A549 (cell line): ENCODE results near the gene TMEFF2. TPM values are rescaled to one million over a fixed set of nuclear protein-coding genes. Genes with fewer than 3 reads are reported as not detected.

Source experiments
- ATAC-seq, 2 experiments: fragments of 200-7000 bp in 1 of 2; fragments of >200 bp in 1 of 2; cut with Nextera tagmentation in 1 of 2; cut with Tn5 transposase in 1 of 2; 3 replicates each; pipeline versions ENCODE4 v1.8.0 to v1.9.1; 2018 to 2020; ENCODE audit warnings: mild to moderate bottlenecking in 1 of 2, moderate library complexity in 1 of 2
- CTCF ChIA-PET: fragments of 300-600 bp; sonication (Branson Sonifier 250); formaldehyde crosslinking; extraction: SDS; loops from one replicate; lab custom pipeline; 2021; ENCODE audit warnings: antibody characterized with exemption, inconsistent platforms; lab: Yijun Ruan, JAX
- POLR2A ChIA-PET: fragments of 350-600 bp; formaldehyde crosslinking; extraction: SDS; loops from one replicate; lab custom pipeline; 2021; ENCODE audit warnings: antibody characterized with exemption, inconsistent platforms; lab: Yijun Ruan, JAX
- DNase-seq, 2 experiments: peaks; one replicate each; pipeline versions ENCODE4 v3.0.0 to v3.0.0-alpha.2; 2011 to 2016; ENCODE audit warnings: low read depth in 1 of 2, low spot score in 1 of 2
- FAIRE-seq: peaks from 2 replicates; lab custom pipeline; 2011; peaks lifted over from hg19 to GRCh38; lab: Jason Lieb, UNC
- H3K27ac ChIP-seq, 2 experiments: fragments of >200 bp; sonication (Bioruptor Twin); formaldehyde crosslinking; 3 replicates each; pipeline ENCODE4 v1.5.1; 2016 to 2017
- H3K4me1 ChIP-seq: fragments of >200 bp; sonication (Bioruptor Twin); formaldehyde crosslinking; 3 replicates; pipeline ENCODE4 v1.6.1; 2016
- H3K4me2 ChIP-seq: fragments of >200 bp; sonication (Bioruptor Twin); formaldehyde crosslinking; 3 replicates; pipeline ENCODE4 v1.6.1; 2016
- H3K4me3 ChIP-seq: fragments of >200 bp; sonication (Bioruptor Twin); formaldehyde crosslinking; 3 replicates; pipeline ENCODE4 v1.5.1; 2016
- H3K9me3 ChIP-seq: fragments of >200 bp; sonication (Bioruptor Twin); formaldehyde crosslinking; 3 replicates; pipeline ENCODE4 v1.6.1; 2016
- BHLHE40 ChIP-seq: IDR thresholded peaks from 2 replicates; pipeline ENCODE4 v1.6.1; 2012; ENCODE audit warnings: low read depth, low read length, inconsistent platforms
- CBX2 ChIP-seq: fragments of 200-600 bp; sonication (generic); IDR thresholded peaks from 2 replicates; pipeline ENCODE4 v1.6.1; 2016; ENCODE audit warnings: low read depth, mild to moderate bottlenecking, borderline replicate concordance
- CEBPB ChIP-seq, 2 experiments: fragments of >200 bp in 1 of 2; sonication (Bioruptor Twin) in 1 of 2; formaldehyde crosslinking in 1 of 2; IDR thresholded peaks; 2 replicates each; pipeline ENCODE4 v1.6.1; 2012 to 2016
- CHD4 ChIP-seq: fragments of 200-600 bp; sonication (generic); IDR thresholded peaks from 2 replicates; pipeline ENCODE4 v1.6.1; 2016; ENCODE audit warnings: antibody characterized with exemption, mild to moderate bottlenecking, borderline replicate concordance
- EHF ChIP-seq: fragments of 250-450 bp; sonication (Bioruptor Pico); IDR thresholded peaks from 2 replicates; pipeline ENCODE4 v1.5.0; 2020; ENCODE audit warnings: mild to moderate bottlenecking
- EHMT2 ChIP-seq: fragments of 200-600 bp; sonication (generic); IDR thresholded peaks from 2 replicates; pipeline ENCODE4 v1.6.1; 2016; ENCODE audit warnings: antibody characterized with exemption, low read depth, mild to moderate bottlenecking, moderate library complexity
- FOSL2 ChIP-seq, 2 experiments: fragments of 450-650 bp in 1 of 2; fragments of >200 bp in 1 of 2; sonication (Bioruptor Twin) in 1 of 2; formaldehyde crosslinking; IDR thresholded peaks; 2 replicates each; pipeline versions ENCODE4 v1.5.0 to v1.6.1; 2016 to 2020; ENCODE audit warnings: mild to moderate bottlenecking in 1 of 2, moderate library complexity in 1 of 2
- FOXS1 ChIP-seq: fragments of 250-450 bp; sonication (Bioruptor Pico); IDR thresholded peaks from 2 replicates; pipeline ENCODE4 v1.5.0; 2020; ENCODE audit warnings: mild to moderate bottlenecking, moderate library complexity
- HDAC2 ChIP-seq: fragments of 200-600 bp; sonication (generic); IDR thresholded peaks from 2 replicates; pipeline ENCODE4 v1.6.1; 2016
- HOXB13 ChIP-seq: fragments of 250-450 bp; sonication (Bioruptor Pico); IDR thresholded peaks from 2 replicates; pipeline ENCODE4 v1.5.0; 2020; ENCODE audit warnings: low read depth, mild to moderate bottlenecking, moderate library complexity
- JUN ChIP-seq, 2 experiments: fragments of >200 bp; sonication (Bioruptor Twin); formaldehyde crosslinking; IDR thresholded peaks; 2 replicates in 1 of 2; 3 replicates in 1 of 2; pipeline ENCODE4 v1.6.1; 2016 to 2017
- JUNB ChIP-seq: fragments of >200 bp; sonication (Bioruptor Twin); formaldehyde crosslinking; IDR thresholded peaks from 2 replicates; pipeline ENCODE4 v1.6.1; 2016
- MAZ ChIP-seq: fragments of 150-350 bp; IDR thresholded peaks from 2 replicates; pipeline ENCODE4 v1.6.1; 2014; ENCODE audit warnings: antibody characterized with exemption, low read depth, low read length, borderline replicate concordance
- MYC ChIP-seq: IDR thresholded peaks from 2 replicates; pipeline ENCODE4 v1.6.1; 2012; ENCODE audit warnings: mild to moderate bottlenecking, inconsistent platforms, low read length, improper control_type of control experiment, borderline replicate concordance
- NFE2L2 ChIP-seq: fragments of 150-350 bp; conservative IDR thresholded peaks from 2 replicates; pipeline ENCODE4 v1.6.1; 2014; ENCODE audit warnings: low read length
- NR3C1 ChIP-seq: fragments of >200 bp; sonication (Bioruptor Twin); formaldehyde crosslinking; IDR thresholded peaks from 3 replicates; pipeline ENCODE4 v1.6.1; 2017
- POLR2AphosphoS2 ChIP-seq: conservative IDR thresholded peaks from 2 replicates; pipeline ENCODE4 v1.6.1; 2012; ENCODE audit warnings: low read length, improper control_type of control experiment, inconsistent platforms
- RNF2 ChIP-seq: fragments of 200-600 bp; sonication (generic); IDR thresholded peaks from 2 replicates; pipeline ENCODE4 v1.6.1; 2016; ENCODE audit warnings: low read depth, mild to moderate bottlenecking, antibody characterized with exemption, moderate library complexity, borderline replicate concordance
- ZFP36 ChIP-seq: fragments of 450-650 bp; IDR thresholded peaks from 2 replicates; pipeline ENCODE4 v1.6.1; 2014; ENCODE audit warnings: borderline replicate concordance; ENCODE audit not compliant: partially characterized antibody
- WGBS: methylation state at CpG from one replicate; pipeline ENCODE4 v1.1.6; 2017; ENCODE audit errors: missing lambda C conversion rate; 5-methylcytosine and 5-hydroxymethylcytosine counted together
- polyA plus RNA-seq, 4 experiments: library from polyadenylated mRNA; depleted of rRNA in 3 of 4; stranded (reverse); fragments of >200 nt; fragmentation: RNase III in 1 of 4; extraction: RNeasy Plus Mini Kit Qiagen cat#74134 plus additional on column Dnase treatment in 1 of 4; gene quantifications; 2 replicates in 3 of 4; 3 replicates in 1 of 4; pipeline ENCODE4 v1.2.3, GENCODE V29; 2011 to 2017
- TF ChIP-seq, protein P1 (sequence below): fragments of >200 bp; sonication (Bioruptor Twin); formaldehyde crosslinking; IDR thresholded peaks from 3 replicates; pipeline ENCODE4 v1.6.1; 2016
- TF ChIP-seq, protein P2 (sequence below): fragments of 250-450 bp; sonication (Bioruptor Pico); IDR thresholded peaks from 2 replicates; pipeline ENCODE4 v1.5.0; 2021; ENCODE audit warnings: mild to moderate bottlenecking, moderate library complexity, borderline replicate concordance
- TF ChIP-seq, protein P3 (sequence below): fragments of 150-350 bp; IDR thresholded peaks from 2 replicates; pipeline ENCODE4 v1.6.1; 2014; ENCODE audit warnings: low read depth, mild to moderate bottlenecking, low read length
- TF ChIP-seq, protein P4 (sequence below): fragments of 200-600 bp; sonication (generic); IDR thresholded peaks from 2 replicates; pipeline ENCODE4 v1.6.1; 2016; ENCODE audit warnings: antibody characterized with exemption, mild to moderate bottlenecking, moderate library complexity

TMEFF2 gene
- polyA plus RNA-seq, 2 of the 4 experiments (the other 2 are of a cell fraction), result 0.30 to 0.46 TPM

DNA sequence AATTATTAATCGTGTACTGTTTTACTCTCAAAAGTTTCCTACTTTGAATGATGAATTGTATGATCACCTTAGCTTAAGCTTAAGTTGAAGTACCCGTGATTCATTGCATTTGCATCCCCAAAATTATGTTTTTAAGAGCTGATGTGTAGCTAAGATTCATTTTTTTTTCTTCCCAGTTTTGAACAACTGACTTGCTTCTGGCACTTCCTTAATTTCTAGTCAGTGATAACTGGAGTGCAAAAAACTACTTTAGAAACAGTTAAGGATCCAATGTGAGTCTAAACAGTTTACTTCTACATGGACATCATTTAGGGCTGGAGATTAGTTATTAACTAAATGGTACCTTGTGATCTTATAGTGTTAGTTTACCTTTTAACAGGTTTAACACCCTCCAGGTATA lies 223.9 kb downstream of the TMEFF2 start:
- FAIRE-seq (no peak), ATAC-seq (no peak), DNase-seq (no peak)
- H3K4me1 ChIP-seq, result no peaks in the 10 kb centered on the region
- ChIA-PET POLR2A (no interaction called here), CTCF (interaction anchor here (1.1 kb wide), 1 partner anchor 37 kb away, joined by 3 read pairs; no protein-coding TSS in a partner anchor)
- H3K4me2 ChIP-seq, result no peak overlapping the region
- TF ChIP-seq, protein P1, sequence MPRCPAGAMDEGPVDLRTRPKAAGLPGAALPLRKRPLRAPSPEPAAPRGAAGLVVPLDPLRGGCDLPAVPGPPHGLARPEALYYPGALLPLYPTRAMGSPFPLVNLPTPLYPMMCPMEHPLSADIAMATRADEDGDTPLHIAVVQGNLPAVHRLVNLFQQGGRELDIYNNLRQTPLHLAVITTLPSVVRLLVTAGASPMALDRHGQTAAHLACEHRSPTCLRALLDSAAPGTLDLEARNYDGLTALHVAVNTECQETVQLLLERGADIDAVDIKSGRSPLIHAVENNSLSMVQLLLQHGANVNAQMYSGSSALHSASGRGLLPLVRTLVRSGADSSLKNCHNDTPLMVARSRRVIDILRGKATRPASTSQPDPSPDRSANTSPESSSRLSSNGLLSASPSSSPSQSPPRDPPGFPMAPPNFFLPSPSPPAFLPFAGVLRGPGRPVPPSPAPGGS, result no peak
- TF ChIP-seq NFE2L2 (no peak), JUNB (no peak), FOSL2 (IDR thresholded peaks at IDR 0.05) (no peak), FOSL2 (CRISPR knock-in tag; IDR thresholded peaks at IDR 0.05) (no peak), CBX2 (no peak), NR3C1 (no peak), RNF2 (no peak), ZFP36 (no peak), MAZ (no peak)
- TF ChIP-seq, protein P2, sequence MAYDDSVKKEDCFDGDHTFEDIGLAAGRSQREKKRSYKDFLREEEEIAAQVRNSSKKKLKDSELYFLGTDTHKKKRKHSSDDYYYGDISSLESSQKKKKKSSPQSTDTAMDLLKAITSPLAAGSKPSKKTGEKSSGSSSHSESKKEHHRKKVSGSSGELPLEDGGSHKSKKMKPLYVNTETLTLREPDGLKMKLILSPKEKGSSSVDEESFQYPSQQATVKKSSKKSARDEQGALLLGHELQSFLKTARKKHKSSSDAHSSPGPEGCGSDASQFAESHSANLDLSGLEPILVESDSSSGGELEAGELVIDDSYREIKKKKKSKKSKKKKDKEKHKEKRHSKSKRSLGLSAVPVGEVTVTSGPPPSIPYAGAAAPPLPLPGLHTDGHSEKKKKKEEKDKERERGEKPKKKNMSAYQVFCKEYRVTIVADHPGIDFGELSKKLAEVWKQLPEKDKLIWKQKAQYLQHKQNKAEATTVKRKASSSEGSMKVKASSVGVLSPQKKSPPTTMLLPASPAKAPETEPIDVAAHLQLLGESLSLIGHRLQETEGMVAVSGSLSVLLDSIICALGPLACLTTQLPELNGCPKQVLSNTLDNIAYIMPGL (CRISPR knock-in tag), result no peak
- H3K4me3 ChIP-seq, result no peak overlapping the region
- WGBS, result 66% methylated on average over 2 of the region's 2 CpGs
- H3K27ac ChIP-seq, result no peak overlapping the region
- no peaks in the 10 kb centered on the region for H3K9me3 ChIP-seq

DNA sequence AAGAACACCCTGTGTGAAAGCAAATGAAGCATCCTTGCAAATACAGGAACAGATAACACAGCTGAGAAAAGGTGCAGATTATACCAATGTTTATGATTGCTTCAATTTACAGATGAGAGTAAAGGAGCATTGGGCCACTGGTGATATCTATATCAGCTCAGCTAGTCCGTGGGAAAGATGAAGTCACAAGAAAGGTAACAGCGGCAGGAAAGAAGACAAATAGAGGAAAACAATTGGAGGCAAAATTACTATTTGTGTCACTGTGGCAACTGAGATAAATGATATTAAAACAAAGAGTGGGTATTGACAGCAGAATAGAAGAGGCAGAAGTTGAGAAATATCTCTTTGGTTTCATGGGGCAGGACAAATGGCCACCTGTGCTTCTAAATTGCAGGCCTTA lies 226.6 kb downstream of the TMEFF2 start:
- H3K9me3 ChIP-seq, result no peaks in the 10 kb centered on the region
- H3K4me1 ChIP-seq, result no peaks in the 10 kb centered on the region
- FAIRE-seq (no peak), DNase-seq (no peak), ATAC-seq (no peak)
- no peak overlapping the region for H3K27ac ChIP-seq
- CTCF ChIA-PET, result interaction anchor here (1.2 kb wide), 1 partner anchor 193 kb away, joined by 4 read pairs; no protein-coding TSS in a partner anchor
- TF ChIP-seq FOXS1 (CRISPR knock-in tag), result no peak
- TF ChIP-seq, protein P3, sequence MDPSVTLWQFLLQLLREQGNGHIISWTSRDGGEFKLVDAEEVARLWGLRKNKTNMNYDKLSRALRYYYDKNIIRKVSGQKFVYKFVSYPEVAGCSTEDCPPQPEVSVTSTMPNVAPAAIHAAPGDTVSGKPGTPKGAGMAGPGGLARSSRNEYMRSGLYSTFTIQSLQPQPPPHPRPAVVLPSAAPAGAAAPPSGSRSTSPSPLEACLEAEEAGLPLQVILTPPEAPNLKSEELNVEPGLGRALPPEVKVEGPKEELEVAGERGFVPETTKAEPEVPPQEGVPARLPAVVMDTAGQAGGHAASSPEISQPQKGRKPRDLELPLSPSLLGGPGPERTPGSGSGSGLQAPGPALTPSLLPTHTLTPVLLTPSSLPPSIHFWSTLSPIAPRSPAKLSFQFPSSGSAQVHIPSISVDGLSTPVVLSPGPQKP, result no peak
- no peak for TF ChIP-seq MAZ
- TF ChIP-seq JUN (IDR thresholded peaks at IDR 0.05), result no peak
- no peak for TF ChIP-seq MYC
- no peak for TF ChIP-seq POLR2AphosphoS2
- TF ChIP-seq CEBPB (IDR thresholded peaks at IDR 0.05), result no peak
- TF ChIP-seq HDAC2, result no peak
- TF ChIP-seq, protein P4, sequence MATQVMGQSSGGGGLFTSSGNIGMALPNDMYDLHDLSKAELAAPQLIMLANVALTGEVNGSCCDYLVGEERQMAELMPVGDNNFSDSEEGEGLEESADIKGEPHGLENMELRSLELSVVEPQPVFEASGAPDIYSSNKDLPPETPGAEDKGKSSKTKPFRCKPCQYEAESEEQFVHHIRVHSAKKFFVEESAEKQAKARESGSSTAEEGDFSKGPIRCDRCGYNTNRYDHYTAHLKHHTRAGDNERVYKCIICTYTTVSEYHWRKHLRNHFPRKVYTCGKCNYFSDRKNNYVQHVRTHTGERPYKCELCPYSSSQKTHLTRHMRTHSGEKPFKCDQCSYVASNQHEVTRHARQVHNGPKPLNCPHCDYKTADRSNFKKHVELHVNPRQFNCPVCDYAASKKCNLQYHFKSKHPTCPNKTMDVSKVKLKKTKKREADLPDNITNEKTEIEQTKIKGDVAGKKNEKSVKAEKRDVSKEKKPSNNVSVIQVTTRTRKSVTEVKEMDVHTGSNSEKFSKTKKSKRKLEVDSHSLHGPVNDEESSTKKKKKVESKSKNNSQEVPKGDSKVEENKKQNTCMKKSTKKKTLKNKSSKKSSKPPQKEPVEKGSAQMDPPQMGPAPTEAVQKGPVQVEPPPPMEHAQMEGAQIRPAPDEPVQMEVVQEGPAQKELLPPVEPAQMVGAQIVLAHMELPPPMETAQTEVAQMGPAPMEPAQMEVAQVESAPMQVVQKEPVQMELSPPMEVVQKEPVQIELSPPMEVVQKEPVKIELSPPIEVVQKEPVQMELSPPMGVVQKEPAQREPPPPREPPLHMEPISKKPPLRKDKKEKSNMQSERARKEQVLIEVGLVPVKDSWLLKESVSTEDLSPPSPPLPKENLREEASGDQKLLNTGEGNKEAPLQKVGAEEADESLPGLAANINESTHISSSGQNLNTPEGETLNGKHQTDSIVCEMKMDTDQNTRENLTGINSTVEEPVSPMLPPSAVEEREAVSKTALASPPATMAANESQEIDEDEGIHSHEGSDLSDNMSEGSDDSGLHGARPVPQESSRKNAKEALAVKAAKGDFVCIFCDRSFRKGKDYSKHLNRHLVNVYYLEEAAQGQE, result no peak
- TF ChIP-seq EHF (CRISPR knock-in tag), result no peak
- TF ChIP-seq BHLHE40, result no peak
- no peak for TF ChIP-seq EHMT2
- TF ChIP-seq HOXB13 (CRISPR knock-in tag), result no peak
- TF ChIP-seq CHD4, result no peak
- WGBS, result 72% methylated on average over 2 of the region's 2 CpGs
- H3K4me2 ChIP-seq, result no peak overlapping the region
- POLR2A ChIA-PET, result no interaction called here
- H3K4me3 ChIP-seq, result no peak overlapping the region
